Measurements from ENCODE around the gene CDSN.

- TF ChIP-seq POLR2AphosphoS5 (IDR thresholded peaks at IDR 0.05; ENCODE audit: low read depth, low read length) (no peak), POLR2A (IDR thresholded peaks at IDR 0.05; ENCODE audit: low read depth, low read length) (no peak)
These were observed 29.3 kb downstream of the CDSN start for GRCh38 chr6:31090973-31091364.

Data from GM12891 (cell line).